Common myeloid progenitor, CD34-positive (primary cell): ENCODE measurements around the gene SV2B.

Source experiments
- CTCF ChIA-PET: fragments of 350-600 bp; sonication (Branson Sonifier 250); formaldehyde crosslinking; loops from one replicate; lab custom pipeline; 2021; ENCODE audit warnings: antibody characterized with exemption; lab: Charles Lee
- POLR2A ChIA-PET: fragments of 350-600 bp; sonication (Branson Sonifier 250); formaldehyde crosslinking; loops from one replicate; lab custom pipeline; 2021; ENCODE audit warnings: antibody characterized with exemption; lab: Charles Lee
- DNase-seq, 3 donors: peaks; one replicate each; pipeline versions ENCODE4 v3.0.0 to v3.0.0-alpha.2; 2013
- H3K27ac ChIP-seq, 2 experiments: 1 replicate in 1 of 2; 2 replicates in 1 of 2; pipeline ENCODE4 v1.7.0; 2013; ENCODE audit warnings: inconsistent platforms in 2 of 2, low read length in 2 of 2, mild to moderate bottlenecking in 2 of 2, low read depth in 1 of 2, moderate library complexity in 1 of 2; ENCODE audit not compliant: severe bottlenecking in 2 of 2, insufficient read depth in 1 of 2, poor library complexity in 1 of 2
- H3K27me3 ChIP-seq, 5 experiments: replicated peaks in 2 of 5; 1 replicate in 3 of 5; 2 replicates in 2 of 5; pipeline versions ENCODE4 v1.6.1 to v1.7.0; 2013; ENCODE audit warnings: low read length in 4 of 5, mild to moderate bottlenecking in 2 of 5, moderate library complexity in 2 of 5, inconsistent platforms in 1 of 5; ENCODE audit not compliant: insufficient read depth in 5 of 5, control insufficient read depth in 4 of 5
- H3K36me3 ChIP-seq, 4 experiments: 1 replicate in 2 of 4; 2 replicates in 2 of 4; pipeline versions ENCODE4 v1.6.1 to v1.7.0; 2013; ENCODE audit warnings: low read length in 3 of 4, control low read depth in 1 of 4, mild to moderate bottlenecking in 1 of 4; ENCODE audit not compliant: control insufficient read depth in 4 of 4, insufficient read depth in 4 of 4
- H3K4me1 ChIP-seq, 4 experiments: 1 replicate in 3 of 4; 2 replicates in 1 of 4; pipeline versions ENCODE4 v1.6.1 to v1.7.1; 2013; ENCODE audit warnings: low read length in 3 of 4, mild to moderate bottlenecking in 3 of 4, control low read depth in 1 of 4, inconsistent platforms in 1 of 4, moderate library complexity in 1 of 4; ENCODE audit not compliant: control insufficient read depth in 4 of 4, insufficient read depth in 4 of 4; ENCODE audit errors: control extremely low read depth in 1 of 4
- H3K4me3 ChIP-seq, 7 experiments: 1 replicate in 4 of 7; 2 replicates in 3 of 7; pipeline versions ENCODE4 v1.5.1 to v1.7.0; 2013; ENCODE audit warnings: mild to moderate bottlenecking in 7 of 7, low read length in 6 of 7, moderate library complexity in 6 of 7, inconsistent platforms in 2 of 7, low read depth in 2 of 7, control low read depth in 1 of 7; ENCODE audit not compliant: insufficient read depth in 4 of 7, control insufficient read depth in 1 of 7; ENCODE audit errors: extremely low read depth in 1 of 7
- H3K9me3 ChIP-seq, 5 experiments: 1 replicate in 4 of 5; 2 replicates in 1 of 5; pipeline versions ENCODE4 v1.6.1 to v1.7.1; 2013; ENCODE audit warnings: low read length in 4 of 5, mild to moderate bottlenecking in 2 of 5, inconsistent platforms in 1 of 5, low read depth in 1 of 5, moderate library complexity in 1 of 5; ENCODE audit not compliant: control insufficient read depth in 4 of 5, insufficient read depth in 2 of 5; ENCODE audit errors: control extremely low read depth in 1 of 5
- WGBS: methylation state at CpG from one replicate; pipeline ENCODE4 v1.1.5; 2013; ENCODE audit not compliant: insufficient coverage; 5-methylcytosine and 5-hydroxymethylcytosine counted together

SV2B gene

GRCh38 chr15:91214675-91215590 lies 114.9 kb downstream of the SV2B start:
- POLR2A ChIA-PET = no interaction called here
- H3K9me3 ChIP-seq = peaks cover 0 to 1% (median 0%) of the 10 kb centered on the region in 5 experiments

GRCh38 chr15:91216000-91216399 lies 115.9 kb downstream of the SV2B start:
- Histone ChIP-seq H3K27ac (no peak overlapping the region), H3K27me3 (peaks cover 0 to 5% (median 2%) of the 10 kb centered on the region in 5 experiments), H3K9me3 (peaks cover 0 to 1% (median 0%) of the 10 kb centered on the region in 5 experiments), H3K36me3 (no peaks in the 10 kb centered on the region), H3K4me3 (no peak overlapping the region), H3K4me1 (no peaks in the 10 kb centered on the region)
- no peak for DNase-seq
- WGBS = no CpG with 5 or more reads among the region's 3 CpGs
- ChIA-PET POLR2A (no interaction called here), CTCF (no interaction called here)

More at GRCh38 chr15:91214675-91215590, 114.9 kb downstream of the SV2B start:
- peaks cover 0 to 5% (median 0%) of the 10 kb centered on the region in 5 experiments for H3K27me3 ChIP-seq
- CTCF ChIA-PET = interaction anchor here (1.2 kb wide), 1 partner anchor 159 kb away, joined by 3 read pairs; no protein-coding TSS in a partner anchor
- no peaks in the 10 kb centered on the region for H3K36me3 ChIP-seq
- no peak overlapping the region for H3K27ac ChIP-seq
- no peaks in the 10 kb centered on the region for H3K4me1 ChIP-seq
- 77% methylated on average over 10 of the region's 11 CpGs for WGBS
- no peak overlapping the region for H3K4me3 ChIP-seq
- peak in 1 of 3 donors; percentile 11 for DNase-seq

- H3K4me3 ChIP-seq = no peak overlapping the region
- H3K36me3 ChIP-seq = no peaks in the 10 kb centered on the region
- DNase-seq = no peak
- no peaks in the 10 kb centered on the region for H3K9me3 ChIP-seq
- POLR2A ChIA-PET = no interaction called here
- no peaks in the 10 kb centered on the region for H3K4me1 ChIP-seq
- no peak overlapping the region for H3K27ac ChIP-seq
- peaks cover 0 to 8% (median 2%) of the 10 kb centered on the region in 5 experiments for H3K27me3 ChIP-seq
- CTCF ChIA-PET = no interaction called here
- WGBS = 92% methylated on average over 1 of the region's 1 CpG
These were observed 119.1 kb downstream of the SV2B start for GRCh38 chr15:91219206-91219605.

GRCh38 chr15:91222052-91222451 lies 122.0 kb downstream of the SV2B start:
- ChIA-PET POLR2A (no interaction called here), CTCF (no interaction called here)
- Histone ChIP-seq H3K4me1 (no peaks in the 10 kb centered on the region), H3K27ac (no peak overlapping the region), H3K9me3 (no peaks in the 10 kb centered on the region), H3K4me3 (no peak overlapping the region), H3K27me3 (peaks cover 0 to 4% (median 2%) of the 10 kb centered on the region in 5 experiments), H3K36me3 (no peaks in the 10 kb centered on the region)
- 86% methylated on average over 1 of the region's 8 CpGs for WGBS
- DNase-seq = no peak

- ChIA-PET CTCF (interaction anchor here (0.5 to 4.6 kb wide), 6 partner anchors 11 to 169 kb away, joined by 3 to 25 read pairs (median 3); no protein-coding TSS in a partner anchor), POLR2A (no interaction called here)
- H3K27me3 ChIP-seq = peaks cover 0 to 6% (median 2%) of the 10 kb centered on the region in 5 experiments
- H3K36me3 ChIP-seq = no peaks in the 10 kb centered on the region
- no peak overlapping the region for H3K4me3 ChIP-seq
- no peak for DNase-seq
- 73% methylated on average over 2 of the region's 3 CpGs for WGBS
- H3K9me3 ChIP-seq = peaks cover 0 to 2% (median 0%) of the 10 kb centered on the region in 5 experiments
- no peaks in the 10 kb centered on the region for H3K4me1 ChIP-seq
- no peak overlapping the region for H3K27ac ChIP-seq
These were observed 123.8 kb downstream of the SV2B start for GRCh38 chr15:91223863-91224262.

GRCh38 chr15:91224755-91225380 lies 124.8 kb downstream of the SV2B start:
- H3K27ac ChIP-seq = no peak overlapping the region
- H3K9me3 ChIP-seq = peaks cover 0 to 3% (median 0%) of the 10 kb centered on the region in 5 experiments
- no peaks in the 10 kb centered on the region for H3K36me3 ChIP-seq
- WGBS = 81% methylated on average over 3 of the region's 7 CpGs
- DNase-seq = peak; percentile 34 to 63 (median 49)
- CTCF ChIA-PET = interaction anchor here (1.0 to 4.6 kb wide), 9 partner anchors 10 to 175 kb away, joined by 3 to 25 read pairs (median 4); no protein-coding TSS in a partner anchor
- peaks cover 0 to 7% (median 2%) of the 10 kb centered on the region in 5 experiments for H3K27me3 ChIP-seq
- no peak overlapping the region for H3K4me3 ChIP-seq
- POLR2A ChIA-PET = no interaction called here
- no peaks in the 10 kb centered on the region for H3K4me1 ChIP-seq
